ENCODE measurements around the gene MTAP.

DNA sequence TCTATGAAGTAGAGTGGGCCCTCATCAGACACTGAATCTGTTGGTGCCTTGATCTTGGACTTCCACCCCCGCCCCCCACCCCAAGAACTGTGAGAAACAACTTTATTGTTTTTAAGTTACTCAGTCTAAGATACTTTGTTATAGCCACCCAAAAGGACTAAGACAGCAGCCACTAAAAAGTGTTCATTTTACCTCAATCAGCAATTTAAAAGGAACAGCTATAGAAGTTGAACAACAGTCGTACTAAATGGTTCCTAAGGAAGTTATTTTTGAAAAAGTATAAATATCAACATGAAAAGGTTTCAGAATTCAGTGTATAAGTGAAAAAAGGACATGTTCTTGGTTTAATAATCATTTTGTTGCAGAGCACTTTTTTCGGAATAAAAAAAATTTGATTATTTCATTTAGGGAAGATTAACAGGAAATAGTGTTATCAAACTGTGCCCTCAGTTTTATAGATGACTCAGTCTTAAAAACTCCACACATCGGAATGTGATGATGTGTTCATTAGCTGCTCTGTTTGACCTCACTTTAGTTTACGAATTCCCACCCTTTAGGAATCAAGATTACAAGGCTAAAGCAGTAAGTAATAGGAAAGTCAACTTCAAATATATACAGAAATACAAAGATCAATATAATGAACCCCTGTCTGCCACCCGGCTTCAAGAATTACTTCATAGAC is 71.2 kb downstream of the MTAP start:
- TF ChIP-seq CTCF (conservative IDR thresholded peaks at IDR 0.05; ENCODE audit: low read depth, low read length) (no peak), EZH2 (IDR thresholded peaks at IDR 0.05; ENCODE audit: low read length, unreplicated experiment) (no peak), EZH2phosphoT487 (IDR thresholded peaks at IDR 0.05; ENCODE audit: borderline replicate concordance, low read length) (no peak)

Measured in PC-3 (cell line).